HG02870 (cell line): ENCODE data around the gene CEP72.
"Not testable (repeated sequence)": the region's sequence is repeated elsewhere in the genome, so short reads cannot be mapped to it uniquely, and the experiment has no call there.

Experiments
- ATAC-seq: cut with Tn5 transposase; IDR thresholded peaks from one replicate; pipeline ENCODE4 v1.9.1; 2021; ENCODE audit warnings: mild to moderate bottlenecking, moderate library complexity; ENCODE audit not compliant: unreplicated experiment

Gene CEP72

GRCh38 chr5:669111-669841 lies 57.1 kb downstream of the CEP72 start:
- ATAC-seq, result no peak

DNA sequence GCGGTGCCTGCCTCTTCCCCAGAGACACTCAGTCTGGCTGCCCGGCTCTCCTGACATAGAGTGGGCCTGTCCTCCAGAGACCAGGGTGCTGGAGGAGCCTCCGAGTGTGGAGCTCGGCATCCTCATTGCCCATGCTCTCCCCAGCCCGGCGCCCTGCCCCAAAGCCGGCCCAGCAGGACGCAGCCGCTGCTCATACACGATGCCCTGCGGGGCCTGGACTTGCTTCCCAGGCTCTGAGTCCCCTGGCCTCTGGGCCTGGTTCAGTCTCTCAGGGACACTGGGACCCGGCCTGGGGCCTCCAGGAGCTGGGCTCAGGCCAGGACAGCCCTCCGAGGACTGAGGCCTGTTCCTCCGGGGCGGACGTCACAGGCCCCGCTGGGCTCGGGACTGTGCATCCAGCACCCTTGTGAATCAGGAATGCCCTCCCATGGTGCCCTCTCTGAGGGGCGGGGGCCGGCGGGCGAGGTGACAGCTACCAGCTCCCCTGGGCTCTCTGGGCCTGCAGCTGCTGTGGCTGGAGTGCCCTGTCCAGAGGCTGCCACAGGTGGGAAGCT lies 57.8 kb downstream of the CEP72 start:
- no peak for ATAC-seq

- no peak for ATAC-seq
Observed at GRCh38 chr5:670396-671270, 58.5 kb downstream of the CEP72 start.

GRCh38 chr5:671459-672328 lies 59.6 kb downstream of the CEP72 start:
- ATAC-seq, result peak; percentile 56

DNA sequence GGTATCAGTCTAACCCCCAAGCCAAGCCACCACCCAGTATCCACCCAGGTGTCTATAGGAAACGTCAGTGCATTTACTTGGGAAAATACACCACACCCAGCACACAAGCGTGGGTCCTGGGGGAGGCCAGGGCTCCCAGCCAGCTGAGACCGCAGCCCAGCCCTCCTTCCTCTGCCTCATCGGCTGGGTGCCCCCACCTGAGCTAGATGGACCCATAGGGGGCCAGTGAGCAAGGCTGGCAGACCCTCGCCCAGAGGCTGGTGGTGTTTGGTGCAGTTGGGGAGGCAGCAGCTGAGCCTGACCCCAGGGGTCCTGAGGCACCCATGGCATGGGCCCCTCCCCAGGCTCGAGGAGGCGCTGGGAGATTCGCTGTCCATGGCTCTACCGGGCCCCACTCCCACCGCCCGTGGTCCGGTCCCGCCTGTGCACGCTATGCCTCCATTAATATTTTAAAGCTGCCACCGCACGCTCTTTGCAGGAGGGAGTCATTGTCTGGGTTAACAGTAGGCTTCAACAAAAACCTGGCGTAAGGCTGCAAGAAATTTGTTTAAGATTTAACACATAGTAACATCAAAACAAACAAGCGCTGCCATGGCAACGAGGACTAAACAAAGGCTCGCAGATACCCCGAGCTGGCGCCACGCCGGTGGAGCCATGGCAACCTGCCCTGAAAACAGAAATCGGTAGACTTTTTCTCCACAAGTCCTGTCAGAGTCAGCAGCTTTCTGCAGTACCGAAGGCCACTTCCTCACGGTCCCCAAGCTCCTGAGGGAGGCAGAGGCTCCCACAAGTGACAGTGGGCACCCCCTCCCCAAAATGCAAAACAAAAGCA lies 60.4 kb downstream of the CEP72 start:
- ATAC-seq, result no peak

- no peak for ATAC-seq
Observed at GRCh38 chr5:673161-673830, 61.2 kb downstream of the CEP72 start.

DNA sequence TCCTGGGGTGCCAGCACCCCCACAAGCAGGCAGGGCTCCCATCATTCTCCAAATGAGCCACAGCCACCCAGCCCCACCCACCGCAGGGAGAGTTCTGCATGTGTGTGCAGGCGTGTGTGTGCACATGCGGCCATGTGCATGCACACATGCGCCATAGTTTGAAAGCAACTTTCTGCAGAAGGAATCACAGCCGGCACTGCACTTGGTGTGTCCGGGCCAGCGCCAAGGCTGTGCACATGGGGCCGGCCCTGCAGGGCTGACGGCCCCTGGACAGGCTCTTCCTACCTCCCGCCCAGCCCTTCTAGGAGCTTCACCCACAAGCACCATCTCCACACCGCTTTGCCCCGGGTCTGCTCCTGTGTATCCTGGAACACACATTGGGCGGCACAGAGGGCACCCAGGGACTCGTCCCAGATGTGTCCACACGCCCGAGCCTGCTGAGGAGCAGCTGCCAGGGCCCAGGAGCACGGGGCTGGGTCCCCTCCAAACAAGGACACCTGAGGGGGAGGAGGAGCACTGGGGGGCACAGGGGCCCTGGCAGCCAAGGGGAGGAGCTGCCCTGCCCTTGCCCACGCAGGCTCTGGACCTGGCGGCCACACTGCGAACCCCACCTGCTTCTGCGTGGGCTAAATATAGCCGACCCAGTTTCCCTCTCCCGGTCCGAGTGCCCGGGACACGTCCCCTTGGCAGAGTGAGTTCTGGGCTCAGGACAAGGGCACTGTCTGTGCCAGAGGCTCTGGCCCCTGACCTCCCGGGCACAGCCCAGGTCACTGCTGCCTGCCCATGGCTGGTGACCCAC lies 61.9 kb downstream of the CEP72 start:
- no peak for ATAC-seq

GRCh38 chr5:674630-675011 lies 62.5 kb downstream of the CEP72 start:
- ATAC-seq, result no peak

DNA sequence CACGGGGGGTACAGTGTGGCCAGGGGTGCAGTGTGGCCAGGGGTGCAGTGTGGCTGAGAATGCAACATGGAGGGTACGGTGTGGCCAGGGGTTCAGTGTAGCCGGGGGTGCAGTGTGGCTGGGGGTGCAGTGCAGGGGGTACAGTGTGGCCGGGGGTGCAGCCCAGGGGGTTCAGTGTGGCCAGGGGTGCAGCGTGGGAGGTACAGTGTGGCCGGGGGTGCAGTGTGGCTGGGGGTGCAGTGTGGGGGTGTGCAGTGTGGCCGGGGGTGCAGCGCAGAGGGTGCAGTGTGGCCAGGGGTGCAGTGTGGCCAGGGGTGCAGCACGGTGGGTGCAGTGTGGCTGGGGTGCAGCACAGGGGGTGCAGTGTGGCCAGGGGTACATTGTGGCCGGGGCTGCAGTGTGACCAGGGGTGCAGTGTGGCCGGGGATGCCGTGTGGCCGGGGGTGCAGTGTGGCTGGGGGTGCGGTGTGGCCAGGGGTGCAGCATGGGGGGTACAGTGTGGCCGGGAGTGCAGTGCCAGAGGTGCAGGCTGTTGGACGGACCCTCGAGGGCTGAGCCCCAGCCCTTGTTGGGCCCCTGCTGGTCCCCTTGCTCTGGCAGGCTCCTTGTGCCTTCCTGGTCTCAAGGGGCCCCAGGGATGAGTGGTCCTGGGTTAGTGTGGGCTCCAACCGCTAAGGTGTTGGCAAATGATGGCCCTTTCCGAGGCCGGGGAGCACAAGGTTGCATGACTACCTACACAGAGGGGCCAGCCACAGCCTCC lies 63.2 kb downstream of the CEP72 start:
- no peak for ATAC-seq

- no peak for ATAC-seq
Observed at GRCh38 chr5:675871-676698, 63.9 kb downstream of the CEP72 start.

GRCh38 chr5:676699-677076 lies 64.5 kb downstream of the CEP72 start:
- no peak for ATAC-seq

DNA sequence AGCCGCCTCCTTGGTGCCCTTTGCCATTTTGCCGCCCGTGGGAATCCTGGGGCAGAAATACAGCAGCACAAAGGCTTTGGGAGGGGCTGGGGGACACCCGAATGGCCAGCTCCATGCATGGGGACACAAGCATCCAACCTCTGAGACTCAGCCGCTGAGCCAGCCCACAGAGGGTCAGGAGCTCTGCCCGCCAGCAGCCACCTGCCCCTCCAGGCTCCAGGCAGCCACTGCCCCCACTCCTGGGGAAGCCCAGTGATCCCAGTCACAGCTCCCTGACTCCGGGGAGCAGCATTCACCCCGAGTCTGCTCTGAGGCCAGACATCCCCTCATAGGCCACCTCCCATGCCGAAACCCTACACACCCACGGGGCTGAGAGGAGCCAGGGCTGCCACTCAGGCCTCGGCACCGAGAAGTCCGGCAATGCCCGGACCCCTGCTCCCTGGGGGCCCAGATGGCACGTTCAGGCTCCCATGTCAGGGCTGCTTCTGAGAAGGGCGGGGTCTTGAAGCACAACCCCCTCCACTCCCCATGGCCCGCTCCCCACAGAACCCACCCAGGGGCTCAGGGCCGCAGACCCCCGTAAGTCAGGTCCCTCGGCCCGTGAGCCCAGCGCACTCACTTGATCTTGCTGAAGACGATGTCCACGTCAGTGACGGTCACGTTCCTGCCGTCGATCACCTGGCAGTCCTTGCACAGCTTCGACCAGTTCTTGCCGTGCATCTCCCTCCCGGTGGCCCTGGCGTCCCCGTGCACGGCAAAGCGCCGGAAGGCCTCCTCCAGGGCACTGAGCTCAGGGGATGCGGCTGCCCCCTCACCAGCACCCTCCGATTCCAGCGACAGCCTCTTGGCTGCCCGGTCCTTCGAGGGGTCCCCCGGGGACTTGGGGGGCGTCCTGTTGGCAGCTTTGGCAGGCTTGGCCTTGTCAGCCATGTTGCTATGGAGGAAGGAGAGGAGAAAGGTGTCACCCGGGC lies 65.3 kb downstream of the CEP72 start:
- no peak for ATAC-seq

DNA sequence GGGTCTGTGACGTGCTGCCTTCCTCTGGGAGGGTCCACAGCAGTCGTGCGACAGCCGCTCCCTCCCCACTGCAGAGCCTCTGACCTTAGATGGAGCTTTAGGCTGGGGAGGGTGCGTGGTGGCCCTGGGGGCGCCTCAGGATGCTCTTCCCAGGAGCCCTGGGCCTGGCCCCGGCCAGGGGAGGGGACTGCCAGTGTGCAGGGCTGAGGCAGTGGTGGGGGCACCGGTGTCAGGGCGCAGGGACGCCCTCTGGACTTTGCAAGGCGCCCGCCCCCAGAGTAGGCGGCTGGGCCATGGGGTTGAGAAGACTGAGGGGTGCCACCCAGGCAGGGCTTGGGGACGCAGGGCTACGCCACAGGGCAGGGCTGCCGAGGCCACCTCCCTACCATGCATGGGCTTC lies 66.4 kb downstream of the CEP72 start:
- not testable (repeated sequence) for ATAC-seq

GRCh38 chr5:679166-679895 lies 67.2 kb downstream of the CEP72 start:
- not testable (repeated sequence) for ATAC-seq

DNA sequence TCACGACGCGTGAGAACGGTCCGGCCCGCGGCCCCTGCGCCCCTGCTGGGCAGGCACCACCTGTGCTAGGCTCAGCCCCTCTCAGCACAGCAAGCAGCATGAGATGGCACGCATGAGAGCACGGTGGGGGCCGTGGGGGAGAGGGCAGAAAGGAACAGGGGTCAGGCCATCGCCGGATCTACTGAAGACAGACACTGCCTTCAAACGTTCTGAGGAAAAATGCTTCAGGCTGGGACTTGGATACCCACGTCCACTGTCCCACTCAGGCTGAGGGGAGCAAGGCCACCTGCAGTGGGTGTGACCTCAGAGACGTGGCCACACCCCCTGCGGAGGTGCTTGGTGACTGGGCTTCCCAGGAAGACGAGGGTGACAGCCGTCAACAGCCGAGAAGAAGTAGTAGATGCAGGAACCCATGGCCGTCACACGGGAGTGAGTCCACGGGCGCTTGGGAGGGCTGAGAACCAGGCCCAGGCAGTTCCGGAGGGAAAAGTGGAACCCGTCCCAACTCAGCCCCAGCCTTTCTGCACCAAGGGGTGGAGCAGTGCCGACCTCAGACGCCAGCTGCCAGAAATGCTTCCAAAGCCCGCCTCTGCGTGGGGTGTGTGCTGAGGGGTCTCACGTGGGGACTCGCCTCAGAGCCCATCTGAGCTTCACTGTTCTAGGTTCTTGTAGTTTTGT lies 68.1 kb downstream of the CEP72 start:
- not testable (repeated sequence) for ATAC-seq
